ENCODE data around the gene ADGRG3.

Gene ADGRG3

GRCh38 chr16:57660715-57661463, 7.2 kb upstream of the ADGRG3 start:
- DNase-seq (ENCODE audit: insufficient read length, low spot score) = no peak
- no peak for TF ChIP-seq POLR2A (IDR thresholded peaks at IDR 0.05; ENCODE audit: low read depth, low read length)
- no peak for TF ChIP-seq PAX5 (IDR thresholded peaks at IDR 0.05; ENCODE audit: insufficient read depth, low read length, severe bottlenecking)
- no peak for TF ChIP-seq SPI1 (IDR thresholded peaks at IDR 0.05; ENCODE audit: low read depth, low read length)
- TF ChIP-seq POLR2AphosphoS5 (IDR thresholded peaks at IDR 0.05; ENCODE audit: low read depth, low read length) = no peak
- no peak for TF ChIP-seq TAF1 (IDR thresholded peaks at IDR 0.05; ENCODE audit: low read depth, low read length)
- TF ChIP-seq POU2F2 (IDR thresholded peaks at IDR 0.05; ENCODE audit: low read depth, low read length) = no peak
- FAIRE-seq = no peak

- no peak for TF ChIP-seq SPI1 (IDR thresholded peaks at IDR 0.05; ENCODE audit: low read depth, low read length)
- TF ChIP-seq POLR2A (IDR thresholded peaks at IDR 0.05; ENCODE audit: low read depth, low read length) = no peak
- DNase-seq (ENCODE audit: insufficient read length, low spot score) = no peak
- no peak for FAIRE-seq
Measured at GRCh38 chr16:57661510-57661909, 6.6 kb upstream of the ADGRG3 start.

- no peak for FAIRE-seq
- no peak for TF ChIP-seq PAX5 (IDR thresholded peaks at IDR 0.05; ENCODE audit: insufficient read depth, low read length, severe bottlenecking)
- no peak for TF ChIP-seq POLR2AphosphoS5 (IDR thresholded peaks at IDR 0.05; ENCODE audit: low read depth, low read length)
- no peak for TF ChIP-seq SPI1 (IDR thresholded peaks at IDR 0.05; ENCODE audit: low read depth, low read length)
- no peak for TF ChIP-seq POLR2A (IDR thresholded peaks at IDR 0.05; ENCODE audit: low read depth, low read length)
- no peak for TF ChIP-seq TAF1 (IDR thresholded peaks at IDR 0.05; ENCODE audit: low read depth, low read length)
- TF ChIP-seq POU2F2 (IDR thresholded peaks at IDR 0.05; ENCODE audit: low read depth, low read length) = no peak
Measured at GRCh38 chr16:57661936-57662906, 5.9 kb upstream of the ADGRG3 start.

GRCh38 chr16:57663436-57663835, 4.7 kb upstream of the ADGRG3 start:
- no peak for DNase-seq (ENCODE audit: insufficient read length, low spot score)
- no peak for FAIRE-seq
- TF ChIP-seq TAF1 (IDR thresholded peaks at IDR 0.05; ENCODE audit: low read depth, low read length) = no peak

More at GRCh38 chr16:57661936-57662906, 5.9 kb upstream of the ADGRG3 start:
- no peak for DNase-seq (ENCODE audit: insufficient read length, low spot score)

- no peak for TF ChIP-seq POLR2A (IDR thresholded peaks at IDR 0.05; ENCODE audit: low read depth, low read length)
- FAIRE-seq (no peak), DNase-seq (ENCODE audit: insufficient read length, low spot score) (no peak)
Measured at GRCh38 chr16:57663917-57664661, 4.0 kb upstream of the ADGRG3 start.

GRCh38 chr16:57664662-57665025, 3.5 kb upstream of the ADGRG3 start:
- DNase-seq (ENCODE audit: insufficient read length, low spot score) (no peak), FAIRE-seq (no peak)
- TF ChIP-seq POLR2A (IDR thresholded peaks at IDR 0.05; ENCODE audit: low read depth, low read length) = no peak
- TF ChIP-seq SPI1 (IDR thresholded peaks at IDR 0.05; ENCODE audit: low read depth, low read length) = no peak
- no peak for TF ChIP-seq POLR2AphosphoS5 (IDR thresholded peaks at IDR 0.05; ENCODE audit: low read depth, low read length)
- TF ChIP-seq POU2F2 (IDR thresholded peaks at IDR 0.05; ENCODE audit: low read depth, low read length) = no peak
- TF ChIP-seq PAX5 (IDR thresholded peaks at IDR 0.05; ENCODE audit: insufficient read depth, low read length, severe bottlenecking) = no peak
- no peak for TF ChIP-seq TAF1 (IDR thresholded peaks at IDR 0.05; ENCODE audit: low read depth, low read length)

GRCh38 chr16:57665541-57665940, 2.6 kb upstream of the ADGRG3 start:
- no peak for TF ChIP-seq PAX5 (IDR thresholded peaks at IDR 0.05; ENCODE audit: insufficient read depth, low read length, severe bottlenecking)
- TF ChIP-seq POLR2A (IDR thresholded peaks at IDR 0.05; ENCODE audit: low read depth, low read length) = no peak
- no peak for TF ChIP-seq SPI1 (IDR thresholded peaks at IDR 0.05; ENCODE audit: low read depth, low read length)
- TF ChIP-seq POLR2AphosphoS5 (IDR thresholded peaks at IDR 0.05; ENCODE audit: low read depth, low read length) = no peak
- no peak for TF ChIP-seq POU2F2 (IDR thresholded peaks at IDR 0.05; ENCODE audit: low read depth, low read length)
- no peak for TF ChIP-seq TAF1 (IDR thresholded peaks at IDR 0.05; ENCODE audit: low read depth, low read length)
- no peak for DNase-seq (ENCODE audit: insufficient read length, low spot score)
- FAIRE-seq = no peak

GRCh38 chr16:57666353-57667047, 1.6 kb upstream of the ADGRG3 start:
- DNase-seq (ENCODE audit: insufficient read length, low spot score) (no peak), FAIRE-seq (no peak)
- TF ChIP-seq POLR2AphosphoS5 (IDR thresholded peaks at IDR 0.05; ENCODE audit: low read depth, low read length) = no peak
- TF ChIP-seq SPI1 (IDR thresholded peaks at IDR 0.05; ENCODE audit: low read depth, low read length) = no peak
- no peak for TF ChIP-seq PAX5 (IDR thresholded peaks at IDR 0.05; ENCODE audit: insufficient read depth, low read length, severe bottlenecking)
- no peak for TF ChIP-seq POU2F2 (IDR thresholded peaks at IDR 0.05; ENCODE audit: low read depth, low read length)
- TF ChIP-seq TAF1 (IDR thresholded peaks at IDR 0.05; ENCODE audit: low read depth, low read length) = no peak
- TF ChIP-seq POLR2A (IDR thresholded peaks at IDR 0.05; ENCODE audit: low read depth, low read length) = no peak

- DNase-seq (ENCODE audit: insufficient read length, low spot score) = no peak
- FAIRE-seq = no peak
Measured at GRCh38 chr16:57667048-57667525, 1.0 kb upstream of the ADGRG3 start.

More at GRCh38 chr16:57667048-57667525, 1.0 kb upstream of the ADGRG3 start:
- TF ChIP-seq POU2F2 (IDR thresholded peaks at IDR 0.05; ENCODE audit: low read depth, low read length) = no peak
- no peak for TF ChIP-seq POLR2AphosphoS5 (IDR thresholded peaks at IDR 0.05; ENCODE audit: low read depth, low read length)
- no peak for TF ChIP-seq SPI1 (IDR thresholded peaks at IDR 0.05; ENCODE audit: low read depth, low read length)
- no peak for TF ChIP-seq POLR2A (IDR thresholded peaks at IDR 0.05; ENCODE audit: low read depth, low read length)
- no peak for TF ChIP-seq PAX5 (IDR thresholded peaks at IDR 0.05; ENCODE audit: insufficient read depth, low read length, severe bottlenecking)
- TF ChIP-seq TAF1 (IDR thresholded peaks at IDR 0.05; ENCODE audit: low read depth, low read length) = no peak

All from GM12891 (cell line).